ENCODE results near the gene MAP7.

Gene MAP7

DNA sequence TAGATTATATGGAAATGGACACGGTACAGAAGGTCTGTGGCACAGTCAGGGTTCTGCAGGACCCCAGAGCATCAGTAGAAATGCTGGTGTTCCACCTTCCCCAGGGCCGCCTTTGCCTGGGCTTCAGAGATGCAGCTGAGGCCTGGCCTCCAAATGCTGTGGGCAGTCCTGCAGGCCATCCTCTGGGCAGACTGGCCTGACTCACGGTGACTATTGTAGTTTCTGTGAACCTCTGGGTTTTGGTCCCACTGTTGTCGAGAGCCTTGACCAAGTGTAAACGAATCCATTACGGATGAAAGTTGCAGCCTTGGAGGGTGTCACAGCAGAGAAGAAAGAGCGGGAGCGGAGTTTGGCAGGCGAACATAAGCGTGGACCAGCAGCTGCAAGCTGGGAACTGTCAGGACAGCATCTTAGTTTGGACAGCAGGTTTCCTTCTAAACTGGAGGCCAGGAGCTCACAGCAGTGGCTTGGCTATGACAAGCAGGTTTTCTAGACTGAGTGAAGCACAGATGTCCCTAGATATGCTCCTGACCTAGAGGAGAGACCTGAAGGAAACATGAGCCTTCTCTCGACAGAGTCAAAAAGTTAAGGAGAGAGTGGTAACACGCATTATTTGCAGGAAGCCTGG is 214.4 kb downstream of the MAP7 start:
- DNase-seq (ENCODE audit: low spot score) = no peak
- in situ Hi-C loops (cut with MboI; ENCODE audit: low pct_unique_long_range_greater_than_20kb, low sequenced_read_pairs, unreplicated experiment) = no loop called here
- TF ChIP-seq, protein P1, sequence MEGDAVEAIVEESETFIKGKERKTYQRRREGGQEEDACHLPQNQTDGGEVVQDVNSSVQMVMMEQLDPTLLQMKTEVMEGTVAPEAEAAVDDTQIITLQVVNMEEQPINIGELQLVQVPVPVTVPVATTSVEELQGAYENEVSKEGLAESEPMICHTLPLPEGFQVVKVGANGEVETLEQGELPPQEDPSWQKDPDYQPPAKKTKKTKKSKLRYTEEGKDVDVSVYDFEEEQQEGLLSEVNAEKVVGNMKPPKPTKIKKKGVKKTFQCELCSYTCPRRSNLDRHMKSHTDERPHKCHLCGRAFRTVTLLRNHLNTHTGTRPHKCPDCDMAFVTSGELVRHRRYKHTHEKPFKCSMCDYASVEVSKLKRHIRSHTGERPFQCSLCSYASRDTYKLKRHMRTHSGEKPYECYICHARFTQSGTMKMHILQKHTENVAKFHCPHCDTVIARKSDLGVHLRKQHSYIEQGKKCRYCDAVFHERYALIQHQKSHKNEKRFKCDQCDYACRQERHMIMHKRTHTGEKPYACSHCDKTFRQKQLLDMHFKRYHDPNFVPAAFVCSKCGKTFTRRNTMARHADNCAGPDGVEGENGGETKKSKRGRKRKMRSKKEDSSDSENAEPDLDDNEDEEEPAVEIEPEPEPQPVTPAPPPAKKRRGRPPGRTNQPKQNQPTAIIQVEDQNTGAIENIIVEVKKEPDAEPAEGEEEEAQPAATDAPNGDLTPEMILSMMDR (IDR thresholded peaks at IDR 0.05; ENCODE audit: extremely low read depth, insufficient read depth, missing control alignments) = no peak

DNA sequence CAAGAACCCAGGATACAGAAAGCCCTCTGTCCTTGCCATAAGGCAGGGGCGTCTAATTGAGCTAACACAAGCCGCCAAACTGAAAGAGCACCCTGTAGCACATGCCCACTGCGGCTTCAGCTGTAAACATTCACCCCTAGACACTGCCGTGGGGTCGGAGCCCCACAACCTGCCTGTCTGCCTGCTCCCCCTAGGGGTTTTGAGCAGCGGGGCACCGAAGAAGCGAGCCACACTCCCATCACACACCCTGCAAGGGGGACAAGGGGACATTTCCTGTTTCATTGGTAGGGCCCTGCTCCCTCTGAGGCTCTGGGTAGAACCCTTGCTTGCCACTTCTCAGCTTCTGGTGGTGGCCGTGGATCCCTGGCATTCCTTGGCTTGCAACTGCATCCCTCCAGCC is 215.4 kb downstream of the MAP7 start:
- TF ChIP-seq, protein P1 (IDR thresholded peaks at IDR 0.05; ENCODE audit: extremely low read depth, insufficient read depth, missing control alignments) = peak; percentile 18
- DNase-seq (ENCODE audit: low spot score) = no peak
- in situ Hi-C loops (cut with MboI; ENCODE audit: low pct_unique_long_range_greater_than_20kb, low sequenced_read_pairs, unreplicated experiment) = no loop called here

GRCh38 chr6:136334465-136334846 is 215.8 kb downstream of the MAP7 start:
- TF ChIP-seq, protein P1 (IDR thresholded peaks at IDR 0.05; ENCODE audit: extremely low read depth, insufficient read depth, missing control alignments) = no peak
- no peak for DNase-seq (ENCODE audit: low spot score)
- in situ Hi-C loops (cut with MboI; ENCODE audit: low pct_unique_long_range_greater_than_20kb, low sequenced_read_pairs, unreplicated experiment) = no loop called here

- TF ChIP-seq, protein P1 (IDR thresholded peaks at IDR 0.05; ENCODE audit: extremely low read depth, insufficient read depth, missing control alignments) = no peak
- no peak for DNase-seq (ENCODE audit: low spot score)
- in situ Hi-C loops (cut with MboI; ENCODE audit: low pct_unique_long_range_greater_than_20kb, low sequenced_read_pairs, unreplicated experiment) = no loop called here
These were observed 216.3 kb downstream of the MAP7 start for GRCh38 chr6:136333824-136334464.

DNA sequence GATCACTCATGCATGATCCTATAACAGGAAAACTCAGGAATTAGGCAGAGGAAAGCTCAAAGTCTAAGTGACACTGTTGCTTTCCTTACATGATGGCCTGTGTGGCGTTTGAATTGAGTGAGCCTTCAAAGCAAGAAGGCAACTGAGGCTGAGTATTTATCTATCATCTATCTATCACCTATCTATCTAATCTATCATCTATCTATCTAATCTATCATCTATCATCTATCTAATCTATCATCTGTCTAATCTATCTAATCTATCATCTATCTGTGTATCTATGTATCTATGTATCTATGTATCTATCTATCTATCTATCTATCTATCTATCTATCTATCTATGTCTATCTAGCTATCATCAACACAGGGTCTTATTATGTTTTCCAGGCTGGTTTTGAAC is 218.8 kb downstream of the MAP7 start:
- TF ChIP-seq, protein P1 (IDR thresholded peaks at IDR 0.05; ENCODE audit: extremely low read depth, insufficient read depth, missing control alignments) = no peak
- DNase-seq (ENCODE audit: low spot score) = no peak
- in situ Hi-C loops (cut with MboI; ENCODE audit: low pct_unique_long_range_greater_than_20kb, low sequenced_read_pairs, unreplicated experiment) = no loop called here

GRCh38 chr6:136330634-136331033 is 219.6 kb downstream of the MAP7 start:
- no peak for DNase-seq (ENCODE audit: low spot score)
- TF ChIP-seq, protein P1 (IDR thresholded peaks at IDR 0.05; ENCODE audit: extremely low read depth, insufficient read depth, missing control alignments) = no peak
- in situ Hi-C loops (cut with MboI; ENCODE audit: low pct_unique_long_range_greater_than_20kb, low sequenced_read_pairs, unreplicated experiment) = no loop called here

Data from GM13977 (cell line).